BJ (cell line): ENCODE data around the gene STRADA. TPM values are rescaled to one million over a fixed set of nuclear protein-coding genes. Genes with fewer than 3 reads are reported as not detected.
A peak's percentile ranks its signal among the peaks of the same experiment; 100 is the strongest.

ENCODE experiments used
- CTCF ChIA-PET: fragments of 350-600 bp; formaldehyde crosslinking; extraction: SDS; loops from one replicate; lab custom pipeline; 2021; ENCODE audit warnings: antibody characterized with exemption, inconsistent platforms; lab: Yijun Ruan, JAX
- POLR2A ChIA-PET: fragments of 300-600 bp; sonication (Branson Sonifier 250); formaldehyde crosslinking; extraction: SDS; loops from one replicate; lab custom pipeline; 2021; ENCODE audit warnings: antibody characterized with exemption; lab: Charles Lee
- DNase-seq: peaks from one replicate; pipeline ENCODE4 v3.0.0-alpha.2; 2011; ENCODE audit warnings: low read depth
- H3K27me3 ChIP-seq: 2 replicates; pipeline ENCODE4 v1.6.0; 2011; ENCODE audit warnings: low read length; ENCODE audit not compliant: control insufficient read depth, insufficient read depth
- H3K36me3 ChIP-seq: 2 replicates; pipeline ENCODE4 v1.5.1; 2011; ENCODE audit warnings: low read length; ENCODE audit not compliant: control insufficient read depth, insufficient read depth
- H3K4me3 ChIP-seq: 2 replicates; pipeline ENCODE4 v1.5.1; 2011; ENCODE audit warnings: low read depth, mild to moderate bottlenecking, control low read depth, low read length
- polyA minus RNA-seq: library from RNA; depleted of rRNA, polyadenylated mRNA; stranded (reverse); fragments of >200 nt; gene quantifications from 2 replicates; pipeline ENCODE4 v1.2.3, GENCODE V29; 2011; rRNA and poly(A)+ RNA removed
- polyA plus RNA-seq: library from polyadenylated mRNA; depleted of rRNA; stranded (reverse); fragments of >200 nt; gene quantifications from 2 replicates; pipeline ENCODE4 v1.2.3, GENCODE V29; 2011; rRNA removed
- TF ChIP-seq, protein P1 (sequence below): IDR thresholded peaks from 2 replicates; pipeline ENCODE4 v1.5.1; 2011; ENCODE audit warnings: low read depth, mild to moderate bottlenecking, control low read depth, inconsistent platforms, low read length, moderate library complexity; ENCODE audit not compliant: insufficient read depth

The STRADA gene, protein sequence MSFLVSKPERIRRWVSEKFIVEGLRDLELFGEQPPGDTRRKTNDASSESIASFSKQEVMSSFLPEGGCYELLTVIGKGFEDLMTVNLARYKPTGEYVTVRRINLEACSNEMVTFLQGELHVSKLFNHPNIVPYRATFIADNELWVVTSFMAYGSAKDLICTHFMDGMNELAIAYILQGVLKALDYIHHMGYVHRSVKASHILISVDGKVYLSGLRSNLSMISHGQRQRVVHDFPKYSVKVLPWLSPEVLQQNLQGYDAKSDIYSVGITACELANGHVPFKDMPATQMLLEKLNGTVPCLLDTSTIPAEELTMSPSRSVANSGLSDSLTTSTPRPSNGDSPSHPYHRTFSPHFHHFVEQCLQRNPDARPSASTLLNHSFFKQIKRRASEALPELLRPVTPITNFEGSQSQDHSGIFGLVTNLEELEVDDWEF
- polyA plus RNA-seq (21.0 and 30.9 TPM in 2 replicates), polyA minus RNA-seq (13.0 and 14.6 TPM in 2 replicates)

DNA sequence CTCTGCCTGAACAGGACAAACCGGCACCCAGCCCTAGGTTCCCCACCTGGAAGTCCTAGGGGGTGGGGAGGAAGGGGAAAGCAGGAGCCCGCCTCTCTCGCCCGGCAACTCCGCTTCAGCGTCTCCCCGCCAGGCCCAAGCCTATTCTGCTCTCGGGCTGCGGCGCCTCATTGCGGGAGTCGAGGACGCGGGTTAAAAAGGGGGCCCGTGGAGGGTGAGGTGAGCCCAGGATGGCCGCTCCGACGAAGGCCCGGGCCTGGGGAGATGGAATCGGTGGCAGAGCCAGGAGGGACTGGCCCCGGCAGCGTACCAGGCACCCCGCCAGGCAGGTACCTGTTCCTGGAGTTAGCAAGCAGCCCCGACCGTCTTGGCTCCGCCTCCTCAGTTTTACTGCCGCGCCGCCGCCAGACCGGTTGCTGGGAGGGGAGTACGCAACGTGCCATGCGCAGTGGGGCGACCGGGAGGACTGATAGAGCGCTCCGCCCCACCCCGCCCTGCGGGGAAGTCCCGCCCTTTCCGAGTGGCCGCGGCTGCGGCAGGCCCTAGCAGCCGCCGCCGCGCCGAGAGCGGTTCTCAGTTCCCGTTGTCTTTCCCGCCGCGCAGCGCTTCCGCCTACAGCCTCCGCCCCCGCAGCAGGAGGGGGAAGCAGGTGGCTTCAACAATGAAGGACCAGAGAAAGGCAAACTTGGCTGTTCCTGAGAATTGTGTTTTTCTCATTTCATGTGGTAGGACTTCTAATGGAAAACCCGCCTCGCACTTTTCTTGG, at the start of gene STRADA:
TSS of gene STRADA (minus strand) at position 392 of the 766 bp plus-strand sequence. CDS start 13,430 bp downstream, outside the sequence.
- CTCF ChIA-PET, result interaction anchor here (0.6 to 1.4 kb wide), 2 partner anchors 11 to 39 kb away, joined by 6 to 7 read pairs; no protein-coding TSS in a partner anchor

DNA sequence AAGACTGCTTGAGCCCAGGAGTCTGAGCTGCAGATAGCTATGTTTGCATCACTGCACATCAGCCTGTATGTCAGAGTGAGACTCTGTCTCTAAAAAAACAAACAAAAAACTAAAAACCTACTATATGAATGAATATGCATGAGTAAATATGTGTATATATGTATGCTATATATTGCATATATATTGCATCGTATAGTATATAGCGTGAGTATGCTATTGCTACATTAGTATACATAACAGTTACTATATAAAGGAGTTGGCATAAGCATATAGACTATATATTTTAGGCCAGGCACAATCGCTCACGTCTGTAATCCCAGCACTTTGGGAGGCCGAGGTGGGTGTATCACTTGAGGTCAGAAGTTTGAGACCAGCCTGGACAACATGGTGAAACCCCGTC, 48.5 kb upstream of the STRADA start:
- Histone ChIP-seq H3K36me3 (peaks cover 14% of the 10 kb centered on the region), H3K4me3 (no peak overlapping the region), H3K27me3 (no peaks in the 10 kb centered on the region)
- TF ChIP-seq, protein P1, sequence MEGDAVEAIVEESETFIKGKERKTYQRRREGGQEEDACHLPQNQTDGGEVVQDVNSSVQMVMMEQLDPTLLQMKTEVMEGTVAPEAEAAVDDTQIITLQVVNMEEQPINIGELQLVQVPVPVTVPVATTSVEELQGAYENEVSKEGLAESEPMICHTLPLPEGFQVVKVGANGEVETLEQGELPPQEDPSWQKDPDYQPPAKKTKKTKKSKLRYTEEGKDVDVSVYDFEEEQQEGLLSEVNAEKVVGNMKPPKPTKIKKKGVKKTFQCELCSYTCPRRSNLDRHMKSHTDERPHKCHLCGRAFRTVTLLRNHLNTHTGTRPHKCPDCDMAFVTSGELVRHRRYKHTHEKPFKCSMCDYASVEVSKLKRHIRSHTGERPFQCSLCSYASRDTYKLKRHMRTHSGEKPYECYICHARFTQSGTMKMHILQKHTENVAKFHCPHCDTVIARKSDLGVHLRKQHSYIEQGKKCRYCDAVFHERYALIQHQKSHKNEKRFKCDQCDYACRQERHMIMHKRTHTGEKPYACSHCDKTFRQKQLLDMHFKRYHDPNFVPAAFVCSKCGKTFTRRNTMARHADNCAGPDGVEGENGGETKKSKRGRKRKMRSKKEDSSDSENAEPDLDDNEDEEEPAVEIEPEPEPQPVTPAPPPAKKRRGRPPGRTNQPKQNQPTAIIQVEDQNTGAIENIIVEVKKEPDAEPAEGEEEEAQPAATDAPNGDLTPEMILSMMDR, result no peak
- DNase-seq, result no peak
- ChIA-PET POLR2A (no interaction called here), CTCF (interaction anchor here (1.0 to 2.3 kb wide), 3 partner anchors 10 to 31 kb away, joined by 3 to 7 read pairs (median 6); no protein-coding TSS in a partner anchor)

More for the DNA sequence above, at the start of gene STRADA:
- no peaks in the 10 kb centered on the region for H3K27me3 ChIP-seq
- H3K4me3 ChIP-seq, result peak within 1 kb of the TSS; percentile 97
- POLR2A ChIA-PET, result no interaction called here
- peaks cover 3% of the 10 kb centered on the region; the same call in 1 of the 2 replicates for H3K36me3 ChIP-seq
- DNase-seq, result peak; percentile 85
- TF ChIP-seq, protein P1, result no peak

DNA sequence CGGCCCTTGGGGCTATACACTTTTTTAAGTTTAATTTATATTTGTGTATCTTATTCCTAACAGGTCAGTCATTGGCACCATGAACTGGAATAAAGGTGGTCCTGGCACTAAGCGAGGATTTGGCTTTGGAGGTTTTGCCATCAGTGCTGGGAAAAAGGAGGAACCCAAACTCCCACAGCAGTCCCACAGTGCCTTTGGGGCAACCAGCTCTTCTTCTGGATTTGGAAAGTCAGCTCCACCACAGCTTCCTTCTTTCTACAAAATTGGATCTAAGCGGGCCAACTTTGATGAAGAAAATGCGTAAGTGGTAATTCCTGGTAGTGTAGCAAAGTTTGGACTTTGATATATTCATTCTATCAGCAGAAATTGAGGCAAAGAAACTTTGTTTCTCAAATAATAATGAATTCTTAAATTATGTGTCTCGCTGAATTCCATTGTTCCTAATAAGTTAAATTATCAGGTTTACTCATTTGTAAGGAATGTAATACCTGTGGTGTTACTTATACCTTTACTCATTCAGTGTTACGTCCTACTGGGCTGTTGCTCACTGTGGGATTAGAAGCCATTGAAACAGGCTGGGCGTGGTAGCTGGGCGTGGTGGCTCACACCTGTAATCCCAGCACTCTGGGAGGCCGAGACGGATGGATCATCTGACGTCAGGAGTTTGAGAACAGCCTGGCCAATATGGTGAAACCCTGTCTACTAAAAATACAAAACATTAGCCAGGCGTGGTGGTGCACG, 45.5 kb upstream of the STRADA start:
- Histone ChIP-seq H3K27me3 (no peaks in the 10 kb centered on the region), H3K4me3 (no peak overlapping the region), H3K36me3 (peaks cover 8% of the 10 kb centered on the region)
- TF ChIP-seq, protein P1, result no peak
- no peak for DNase-seq
- ChIA-PET CTCF (interaction anchor here (0.6 kb wide), 1 partner anchor 17 kb away, joined by 3 read pairs; no protein-coding TSS in a partner anchor), POLR2A (no interaction called here)

DNA sequence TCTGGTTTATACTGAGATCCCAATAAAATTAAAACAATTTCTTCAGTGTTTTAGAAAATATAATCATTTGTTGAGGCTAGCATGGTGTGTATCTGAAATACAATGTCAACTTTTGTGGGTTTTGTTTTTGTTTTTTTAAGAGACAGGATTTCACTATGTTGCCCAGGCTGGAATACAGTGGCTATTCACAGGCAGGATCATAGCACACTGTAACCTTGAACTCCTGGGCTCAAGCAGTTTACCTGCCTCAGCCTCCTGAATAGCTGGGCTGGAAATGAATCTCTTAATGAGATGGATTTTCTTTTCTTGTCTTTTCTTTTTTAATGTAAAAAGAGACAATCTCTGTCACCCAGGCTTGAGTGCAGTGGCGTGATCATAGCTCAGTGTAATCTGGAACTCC, 44.5 kb upstream of the STRADA start:
- TF ChIP-seq, protein P1, result no peak
- Histone ChIP-seq H3K4me3 (no peak overlapping the region), H3K36me3 (peaks cover 8% of the 10 kb centered on the region), H3K27me3 (no peaks in the 10 kb centered on the region)
- POLR2A ChIA-PET, result no interaction called here
- CTCF ChIA-PET, result no interaction called here
- DNase-seq, result no peak
